IMR-90 (cell line): ENCODE results near the gene ALK. TPM values are rescaled to one million over a fixed set of nuclear protein-coding genes. Genes with fewer than 3 reads are reported as not detected.
A peak's percentile ranks its signal among the peaks of the same experiment; 100 is the strongest.

Experiments
- ATAC-seq: fragments of 200-7000 bp; cut with Tn5 transposase; 2 replicates; pipeline ENCODE4 v1.9.1; 2020; ENCODE audit warnings: low read depth, mild to moderate bottlenecking, moderate library complexity
- BruUV-seq: library from RNA; stranded (reverse); fragments of 400-500 nt; replicated peaks from 2 replicates; lab custom pipeline; 2021; lab: Mats Ljungman, UMichigan
- CTCF ChIA-PET: fragments of 300-600 bp; formaldehyde crosslinking; extraction: SDS; loops from one replicate; lab custom pipeline; 2021; ENCODE audit warnings: antibody characterized with exemption; lab: Yijun Ruan, JAX
- POLR2A ChIA-PET: fragments of 300-600 bp; sonication (Branson Sonifier 250); formaldehyde crosslinking; loops from one replicate; lab custom pipeline; 2022; ENCODE audit warnings: antibody characterized with exemption; ENCODE audit not compliant: unreplicated experiment; lab: Charles Lee
- DNase-seq: peaks from one replicate; pipeline ENCODE4 v3.0.0; 2013
- H2AFZ ChIP-seq: replicated peaks from 2 replicates; pipeline ENCODE3; 2013; ENCODE audit warnings: low read length, mild to moderate bottlenecking; ENCODE audit not compliant: poor library complexity
- H2AK5ac ChIP-seq: 2 replicates; pipeline ENCODE4 v1.6.1; 2013; ENCODE audit warnings: low read depth, low read length, inconsistent platforms
- H2AK9ac ChIP-seq: replicated peaks from 2 replicates; pipeline ENCODE3; 2013; ENCODE audit warnings: mild to moderate bottlenecking, low read depth, low read length, moderate library complexity; ENCODE audit not compliant: poor library complexity
- H2BK120ac ChIP-seq: 2 replicates; pipeline ENCODE4 v1.6.1; 2013; ENCODE audit warnings: low read depth, low read length, inconsistent platforms
- H2BK15ac ChIP-seq: 3 replicates; pipeline ENCODE4 v1.6.1; 2013; ENCODE audit warnings: low read depth, low read length, inconsistent platforms
- H2BK20ac ChIP-seq: 2 replicates; pipeline ENCODE4 v1.6.1; 2013; ENCODE audit warnings: low read depth, mild to moderate bottlenecking, inconsistent platforms, low read length, moderate library complexity
- H2BK5ac ChIP-seq: 2 replicates; pipeline ENCODE4 v1.6.1; 2013; ENCODE audit warnings: mild to moderate bottlenecking, low read depth, low read length, inconsistent platforms; ENCODE audit not compliant: poor library complexity, severe bottlenecking
- H3K14ac ChIP-seq: replicated peaks from 2 replicates; pipeline ENCODE4 v1.6.1; 2013; ENCODE audit warnings: low read depth, low read length, inconsistent platforms
- H3K18ac ChIP-seq: 2 replicates; pipeline ENCODE4 v1.6.1; 2013; ENCODE audit warnings: low read depth, low read length, control low read depth
- H3K23ac ChIP-seq: 2 replicates; pipeline ENCODE4 v1.6.1; 2013; ENCODE audit warnings: low read depth, low read length, inconsistent platforms
- H3K27ac ChIP-seq: 2 replicates; pipeline ENCODE4 v1.5.1; 2013; ENCODE audit warnings: mild to moderate bottlenecking, control low read depth, low read length; ENCODE audit not compliant: insufficient read depth
- H3K27me3 ChIP-seq: 2 replicates; pipeline ENCODE4 v1.6.1; 2013; ENCODE audit warnings: low read length; ENCODE audit not compliant: control insufficient read depth, insufficient read depth
- H3K36me3 ChIP-seq: 2 replicates; pipeline ENCODE4 v1.6.1; 2013; ENCODE audit warnings: low read length, mixed read lengths; ENCODE audit not compliant: control insufficient read depth, insufficient read depth
- H3K4ac ChIP-seq: 2 replicates; pipeline ENCODE4 v1.6.1; 2013; ENCODE audit warnings: low read depth, low read length, inconsistent platforms
- H3K4me1 ChIP-seq: 2 replicates; pipeline ENCODE4 v1.6.1; 2013; ENCODE audit warnings: low read length, mixed read lengths; ENCODE audit not compliant: control insufficient read depth, insufficient read depth
- H3K4me2 ChIP-seq: 2 replicates; pipeline ENCODE4 v1.6.1; 2013; ENCODE audit warnings: low read depth, mild to moderate bottlenecking, control low read depth, low read length, moderate library complexity
- H3K4me3 ChIP-seq: 2 replicates; pipeline ENCODE4 v1.5.1; 2013; ENCODE audit warnings: low read depth, mild to moderate bottlenecking, control low read depth, low read length, moderate library complexity; ENCODE audit not compliant: insufficient read depth
- H3K56ac ChIP-seq: 2 replicates; pipeline ENCODE4 v1.6.1; 2013; ENCODE audit warnings: low read length, inconsistent platforms; ENCODE audit not compliant: insufficient read depth; ENCODE audit errors: extremely low read depth
- H3K79me1 ChIP-seq, 2 experiments: 2 replicates each; pipeline ENCODE4 v1.6.1; 2013; ENCODE audit warnings: low read length in 2 of 2, inconsistent platforms in 1 of 2, low read depth in 1 of 2
- H3K9ac ChIP-seq: 2 replicates; pipeline ENCODE4 v1.6.1; 2013; ENCODE audit warnings: low read depth, low read length, control low read depth
- H3K9me1 ChIP-seq: 2 replicates; pipeline ENCODE4 v1.6.1; 2013; ENCODE audit warnings: low read length, inconsistent platforms; ENCODE audit not compliant: insufficient read depth
- H3K9me3 ChIP-seq: 2 replicates; pipeline ENCODE4 v1.6.1; 2013; ENCODE audit warnings: low read length; ENCODE audit not compliant: control insufficient read depth, insufficient read depth
- H4K20me1 ChIP-seq: 2 replicates; pipeline ENCODE4 v1.6.1; 2013; ENCODE audit warnings: low read length, inconsistent platforms; ENCODE audit not compliant: insufficient read depth
- H4K5ac ChIP-seq: 2 replicates; pipeline ENCODE4 v1.6.1; 2013; ENCODE audit warnings: mild to moderate bottlenecking, low read depth, low read length, control low read depth
- H4K8ac ChIP-seq, 2 experiments: 2 replicates each; pipeline ENCODE4 v1.6.1; 2013; ENCODE audit warnings: low read depth in 2 of 2, low read length in 2 of 2, control low read depth in 1 of 2, inconsistent platforms in 1 of 2
- H4K91ac ChIP-seq: 2 replicates; pipeline ENCODE4 v1.6.1; 2013; ENCODE audit warnings: low read depth, low read length, inconsistent platforms; ENCODE audit not compliant: insufficient read depth
- FOS ChIP-seq: fragments of 150-350 bp; IDR thresholded peaks from 2 replicates; pipeline ENCODE4 v1.6.1; 2016; ENCODE audit warnings: low read depth, low read length
- MAFK ChIP-seq: IDR thresholded peaks from 2 replicates; pipeline ENCODE4 v1.6.1; 2012; ENCODE audit warnings: low read depth, low read length, improper control_type of control experiment
- WGBS, 2 experiments: methylation state at CpG; one replicate each; pipeline versions ENCODE4 v1.1.5 to v1.1.7; 2013; ENCODE audit warnings: missing lambda C conversion rate in 2 of 2; ENCODE audit not compliant: insufficient read length in 1 of 2; ENCODE audit errors: extremely low coverage in 2 of 2; 5-methylcytosine and 5-hydroxymethylcytosine counted together
- dilution Hi-C: fragments of 300-500 bp; cut with HindIII; formaldehyde crosslinking; loops from one replicate; pipeline ENCODE4 v1.14.3; 2018; ENCODE audit warnings: low sequenced_read_pairs; ENCODE audit not compliant: unreplicated experiment
- in situ Hi-C: fragments of 300-500 bp; cut with MboI; formaldehyde crosslinking; loops from 3 replicates; pipeline ENCODE4 v1.14.3; 2019; ENCODE audit warnings: low sequenced_read_pairs, inconsistent platforms, mixed read lengths
- intact Hi-C: fragments of 100-400 bp; cut with micrococcal nuclease; formaldehyde crosslinking; loops from 2 replicates; pipeline ENCODE4 v1.10.0; 2022
- polyA plus RNA-seq, 3 experiments: library from polyadenylated mRNA; depleted of rRNA; stranded (reverse); fragments of >200 nt; gene quantifications; 2 replicates each; pipeline ENCODE4 v1.2.3, GENCODE V29; 2012; ENCODE audit warnings: low replicate concordance in 1 of 3
- total RNA-seq: library from RNA; depleted of rRNA; stranded (reverse); fragments of >200 nt; gene quantifications from 2 replicates; pipeline ENCODE4 v1.2.3, GENCODE V29; 2012

ALK gene
- total and polyA plus RNA-seq, 2 of the 4 experiments (the other 2 are of a cell fraction): not detected

GRCh38 chr2:29516767-29517166, 404.6 kb downstream of the ALK start:
- H3K23ac ChIP-seq: no peak overlapping the region
- H3K9ac ChIP-seq: no peak overlapping the region
- CTCF ChIA-PET: interaction anchor here (0.6 to 1.1 kb wide), 2 partner anchors 78 to 208 kb away, joined by 3 read pairs; no protein-coding TSS in a partner anchor
- no peaks in the 10 kb centered on the region for H3K9me3 ChIP-seq
- H3K9me1 ChIP-seq: no peaks in the 10 kb centered on the region; the same call in 1 of the 2 replicates
- H2BK5ac ChIP-seq: no peak overlapping the region
- no peak overlapping the region for H4K91ac ChIP-seq
- no CpG with 5 or more reads among the region's 2 CpGs for WGBS, 2 experiments
- H2BK120ac ChIP-seq: 0 out of 2 replicates have a peak overlapping the region, but pooled peaks have one; percentile 3
- H3K14ac ChIP-seq: no peak overlapping the region
- H4K8ac ChIP-seq: no peak overlapping the region
- peak; percentile 26; the same call in 1 of the 2 replicates for TF ChIP-seq MAFK
- TF ChIP-seq FOS: no peak
- H2AK5ac ChIP-seq: 0 out of 2 replicates have a peak overlapping the region, but pooled peaks have one; percentile 28
- H4K20me1 ChIP-seq: no peaks in the 10 kb centered on the region
- dilution Hi-C loops: no loop called here
- no peaks in the 10 kb centered on the region for H3K79me1 ChIP-seq
- intact Hi-C loops: loop anchor here (5.0 kb wide), 1 partner anchor 54 kb away; no protein-coding TSS in a partner anchor
- H4K5ac ChIP-seq: no peak overlapping the region
- no peak overlapping the region for H3K4ac ChIP-seq
- H3K18ac ChIP-seq: no peak overlapping the region
- ATAC-seq (no peak), DNase-seq (no peak)
- no peak overlapping the region for H2AK9ac ChIP-seq
- no peaks in the 10 kb centered on the region for H3K36me3 ChIP-seq
- POLR2A ChIA-PET: no interaction called here
- H3K27ac ChIP-seq: no peak overlapping the region
- no TSS peak for BruUV-seq
- H3K4me2 ChIP-seq: no peak overlapping the region
- no peaks in the 10 kb centered on the region for H3K27me3 ChIP-seq
- peak overlapping the region; percentile 55; the same call in 1 of the 2 replicates for H2BK20ac ChIP-seq
- H2BK15ac ChIP-seq: no peak overlapping the region; the same call in 2 of the 3 replicates
- in situ Hi-C loops: no loop called here
- no peak overlapping the region for H2AFZ ChIP-seq
- no peak overlapping the region for H3K4me3 ChIP-seq
- peaks cover 16% of the 10 kb centered on the region for H3K4me1 ChIP-seq
- no peak overlapping the region for H3K56ac ChIP-seq
